Activated CD4-positive, alpha-beta T cell treated with anti-CD3 and anti-CD28 coated beads, Interleukin-2, amount 10 ng/mL, durations not matched to agents 7 days and 5 days (primary cell): ENCODE measurements around the gene TMEM125. TPM values are rescaled to one million over a fixed set of nuclear protein-coding genes. Genes with fewer than 3 reads are reported as not detected.

Source experiments
- CTCF ChIA-PET: fragments of 350-600 bp; sonication (Branson Sonifier 250); formaldehyde crosslinking; loops from one replicate; lab custom pipeline; 2021; ENCODE audit warnings: antibody characterized with exemption; lab: Charles Lee
- POLR2A ChIA-PET: fragments of 350-600 bp; sonication (Branson Sonifier 250); formaldehyde crosslinking; loops from one replicate; lab custom pipeline; 2021; ENCODE audit warnings: antibody characterized with exemption; lab: Charles Lee
- DNase-seq: peaks from one replicate; pipeline ENCODE4 v3.0.0-alpha.2; 2020
- H3K27ac Mint-ChIP-seq: one replicate; pipeline ENCODE4 v1.8.0; 2021; ENCODE audit warnings: mild to moderate bottlenecking, moderate library complexity, mixed read lengths
- H3K27me3 Mint-ChIP-seq: one replicate; pipeline ENCODE4 v1.8.0; 2021; ENCODE audit warnings: mixed read lengths
- H3K36me3 Mint-ChIP-seq: one replicate; pipeline ENCODE4 v1.8.0; 2021; ENCODE audit warnings: low read depth, mixed read lengths
- H3K4me1 Mint-ChIP-seq: one replicate; pipeline ENCODE4 v1.8.0; 2021; ENCODE audit warnings: mixed read lengths
- H3K4me3 Mint-ChIP-seq: one replicate; pipeline ENCODE4 v1.8.0; 2021; ENCODE audit warnings: mild to moderate bottlenecking, moderate library complexity, mixed read lengths
- H3K9me3 Mint-ChIP-seq: one replicate; pipeline ENCODE4 v1.8.0; 2021; ENCODE audit warnings: mixed read lengths
- total RNA-seq, 2 experiments: library from RNA; stranded (reverse); gene quantifications; one replicate each; pipeline ENCODE4 v1.2.3, GENCODE V29; 2021

The TMEM125 gene
- total RNA-seq, 2 experiments from 2014 or later: not detected

- peaks cover 26% of the 10 kb centered on the region for H3K27me3 Mint-ChIP-seq
- H3K27ac Mint-ChIP-seq: no peak overlapping the region
- CTCF ChIA-PET: no interaction called here
- POLR2A ChIA-PET: no interaction called here
- H3K4me3 Mint-ChIP-seq: no peak overlapping the region
- peaks cover 2% of the 10 kb centered on the region for H3K9me3 Mint-ChIP-seq
- H3K36me3 Mint-ChIP-seq: peaks cover 2% of the 10 kb centered on the region
- no peaks in the 10 kb centered on the region for H3K4me1 Mint-ChIP-seq
- no peak for DNase-seq
Observed at GRCh38 chr1:43253173-43253572, 16.6 kb upstream of the TMEM125 start.

- Mint-ChIP-seq H3K4me1 (no peaks in the 10 kb centered on the region), H3K27me3 (peaks cover 26% of the 10 kb centered on the region), H3K27ac (no peak overlapping the region), H3K4me3 (no peak overlapping the region), H3K9me3 (peaks cover 7% of the 10 kb centered on the region), H3K36me3 (peaks cover 2% of the 10 kb centered on the region)
- ChIA-PET CTCF (interaction anchor here (0.6 kb wide), 1 partner anchor 325 kb away, joined by 4 read pairs; no protein-coding TSS in a partner anchor), POLR2A (no interaction called here)
- no peak for DNase-seq
Observed at GRCh38 chr1:43253876-43254275, 15.9 kb upstream of the TMEM125 start.

- POLR2A ChIA-PET: no interaction called here
- peaks cover 2% of the 10 kb centered on the region for H3K36me3 Mint-ChIP-seq
- no peak overlapping the region for H3K4me3 Mint-ChIP-seq
- CTCF ChIA-PET: interaction anchor here (0.5 to 1.6 kb wide), 2 partner anchors 22 to 574 kb away, joined by 3 read pairs; no protein-coding TSS in a partner anchor
- no peaks in the 10 kb centered on the region for H3K4me1 Mint-ChIP-seq
- no peak for DNase-seq
- no peak overlapping the region for H3K27ac Mint-ChIP-seq
- H3K9me3 Mint-ChIP-seq: peaks cover 7% of the 10 kb centered on the region
- peaks cover 26% of the 10 kb centered on the region for H3K27me3 Mint-ChIP-seq
Observed at GRCh38 chr1:43255438-43256210, 14.2 kb upstream of the TMEM125 start.

GRCh38 chr1:43256675-43257570 is 12.9 kb upstream of the TMEM125 start:
- H3K36me3 Mint-ChIP-seq: peaks cover 2% of the 10 kb centered on the region
- H3K4me3 Mint-ChIP-seq: no peak overlapping the region
- POLR2A ChIA-PET: no interaction called here
- H3K4me1 Mint-ChIP-seq: no peaks in the 10 kb centered on the region
- CTCF ChIA-PET: interaction anchor here (0.8 to 1.5 kb wide), 3 partner anchors 11 to 28 kb away, joined by 3 read pairs; partner anchors contain the start of gene C1orf210
- H3K9me3 Mint-ChIP-seq: peaks cover 7% of the 10 kb centered on the region
- peaks cover 17% of the 10 kb centered on the region for H3K27me3 Mint-ChIP-seq
- DNase-seq: no peak
- H3K27ac Mint-ChIP-seq: no peak overlapping the region

- ChIA-PET POLR2A (no interaction called here), CTCF (interaction anchor here (1.3 kb wide), 1 partner anchor 27 kb away, joined by 3 read pairs; the partner anchor contains the start of gene C1orf210)
- DNase-seq: no peak
- peaks cover 4% of the 10 kb centered on the region for H3K27me3 Mint-ChIP-seq
- H3K9me3 Mint-ChIP-seq: peaks cover 10% of the 10 kb centered on the region
- no peaks in the 10 kb centered on the region for H3K4me1 Mint-ChIP-seq
- no peak overlapping the region for H3K4me3 Mint-ChIP-seq
- no peak overlapping the region for H3K27ac Mint-ChIP-seq
- peaks cover 2% of the 10 kb centered on the region for H3K36me3 Mint-ChIP-seq
Observed at GRCh38 chr1:43258370-43258769, 11.4 kb upstream of the TMEM125 start.

GRCh38 chr1:43265431-43265830 is 4.4 kb upstream of the TMEM125 start:
- peaks cover 8% of the 10 kb centered on the region for H3K9me3 Mint-ChIP-seq
- peaks cover 2% of the 10 kb centered on the region for H3K36me3 Mint-ChIP-seq
- no peak overlapping the region for H3K27ac Mint-ChIP-seq
- peaks cover 4% of the 10 kb centered on the region for H3K4me1 Mint-ChIP-seq
- DNase-seq: no peak
- peaks cover 3% of the 10 kb centered on the region for H3K27me3 Mint-ChIP-seq
- CTCF ChIA-PET: interaction anchor here (0.6 kb wide), 1 partner anchor 34 kb away, joined by 3 read pairs; no protein-coding TSS in a partner anchor
- POLR2A ChIA-PET: no interaction called here
- H3K4me3 Mint-ChIP-seq: no peak overlapping the region

- Mint-ChIP-seq H3K27ac (no peak overlapping the region), H3K4me3 (no peak overlapping the region), H3K27me3 (peaks cover 3% of the 10 kb centered on the region), H3K4me1 (peaks cover 18% of the 10 kb centered on the region), H3K36me3 (peaks cover 2% of the 10 kb centered on the region), H3K9me3 (peaks cover 8% of the 10 kb centered on the region)
- CTCF ChIA-PET: interaction anchor here (1.5 kb wide), 1 partner anchor 10 kb away, joined by 3 read pairs; no protein-coding TSS in a partner anchor
- POLR2A ChIA-PET: no interaction called here
- DNase-seq: no peak
Observed at GRCh38 chr1:43266881-43267280, 2.9 kb upstream of the TMEM125 start.

GRCh38 chr1:43267291-43267805 is 2.4 kb upstream of the TMEM125 start:
- peaks cover 5% of the 10 kb centered on the region for H3K9me3 Mint-ChIP-seq
- no peak overlapping the region for H3K27ac Mint-ChIP-seq
- H3K27me3 Mint-ChIP-seq: peaks cover 3% of the 10 kb centered on the region
- no peak for DNase-seq
- H3K36me3 Mint-ChIP-seq: peaks cover 2% of the 10 kb centered on the region
- H3K4me1 Mint-ChIP-seq: peaks cover 19% of the 10 kb centered on the region
- no peak overlapping the region for H3K4me3 Mint-ChIP-seq
- ChIA-PET POLR2A (no interaction called here), CTCF (interaction anchor here (1.5 kb wide), 1 partner anchor 10 kb away, joined by 3 read pairs; no protein-coding TSS in a partner anchor)

GRCh38 chr1:43267818-43268425 is 1.9 kb upstream of the TMEM125 start:
- peaks cover 3% of the 10 kb centered on the region for H3K27me3 Mint-ChIP-seq
- H3K4me3 Mint-ChIP-seq: no peak overlapping the region
- no peak for DNase-seq
- ChIA-PET CTCF (interaction anchor here (1.5 kb wide), 1 partner anchor 11 kb away, joined by 3 read pairs; no protein-coding TSS in a partner anchor), POLR2A (interaction anchor here (0.7 kb wide), 1 partner anchor 64 kb away, joined by 4 read pairs; no protein-coding TSS in a partner anchor)
- H3K36me3 Mint-ChIP-seq: peaks cover 2% of the 10 kb centered on the region
- peaks cover 19% of the 10 kb centered on the region for H3K4me1 Mint-ChIP-seq
- H3K27ac Mint-ChIP-seq: no peak overlapping the region
- peaks cover 5% of the 10 kb centered on the region for H3K9me3 Mint-ChIP-seq

- peaks cover 9% of the 10 kb centered on the region for H3K9me3 Mint-ChIP-seq
- CTCF ChIA-PET: interaction anchor here (1.3 kb wide), 1 partner anchor 8 kb away, joined by 4 read pairs; no protein-coding TSS in a partner anchor
- no peak overlapping the region for H3K4me3 Mint-ChIP-seq
- no peak overlapping the region for H3K27ac Mint-ChIP-seq
- H3K4me1 Mint-ChIP-seq: peaks cover 34% of the 10 kb centered on the region
- POLR2A ChIA-PET: no interaction called here
- H3K36me3 Mint-ChIP-seq: peaks cover 7% of the 10 kb centered on the region
- peaks cover 3% of the 10 kb centered on the region for H3K27me3 Mint-ChIP-seq
- DNase-seq: no peak
Observed at GRCh38 chr1:43270421-43271095, 775 bp downstream of the TMEM125 start.

- Mint-ChIP-seq H3K4me3 (no peak overlapping the region), H3K36me3 (peaks cover 7% of the 10 kb centered on the region), H3K9me3 (peaks cover 9% of the 10 kb centered on the region), H3K27me3 (peaks cover 3% of the 10 kb centered on the region), H3K27ac (peak overlapping the region; percentile 22), H3K4me1 (peaks cover 35% of the 10 kb centered on the region)
- DNase-seq: no peak
- POLR2A ChIA-PET: no interaction called here
- CTCF ChIA-PET: interaction anchor here (0.6 kb wide), 1 partner anchor 84 kb away, joined by 4 read pairs; no protein-coding TSS in a partner anchor
Observed at GRCh38 chr1:43271186-43272118, 1.7 kb downstream of the TMEM125 start.
